Measurements from ENCODE around the gene NTM. TPM values are rescaled to one million over a fixed set of nuclear protein-coding genes. Genes with fewer than 3 reads are reported as not detected.

Gene NTM
- total RNA-seq, 1 donor from 2014 or later = 4.3 TPM

GRCh38 chr11:131514062-131514461 is 143.6 kb downstream of the NTM start:
- TF ChIP-seq, protein P1, sequence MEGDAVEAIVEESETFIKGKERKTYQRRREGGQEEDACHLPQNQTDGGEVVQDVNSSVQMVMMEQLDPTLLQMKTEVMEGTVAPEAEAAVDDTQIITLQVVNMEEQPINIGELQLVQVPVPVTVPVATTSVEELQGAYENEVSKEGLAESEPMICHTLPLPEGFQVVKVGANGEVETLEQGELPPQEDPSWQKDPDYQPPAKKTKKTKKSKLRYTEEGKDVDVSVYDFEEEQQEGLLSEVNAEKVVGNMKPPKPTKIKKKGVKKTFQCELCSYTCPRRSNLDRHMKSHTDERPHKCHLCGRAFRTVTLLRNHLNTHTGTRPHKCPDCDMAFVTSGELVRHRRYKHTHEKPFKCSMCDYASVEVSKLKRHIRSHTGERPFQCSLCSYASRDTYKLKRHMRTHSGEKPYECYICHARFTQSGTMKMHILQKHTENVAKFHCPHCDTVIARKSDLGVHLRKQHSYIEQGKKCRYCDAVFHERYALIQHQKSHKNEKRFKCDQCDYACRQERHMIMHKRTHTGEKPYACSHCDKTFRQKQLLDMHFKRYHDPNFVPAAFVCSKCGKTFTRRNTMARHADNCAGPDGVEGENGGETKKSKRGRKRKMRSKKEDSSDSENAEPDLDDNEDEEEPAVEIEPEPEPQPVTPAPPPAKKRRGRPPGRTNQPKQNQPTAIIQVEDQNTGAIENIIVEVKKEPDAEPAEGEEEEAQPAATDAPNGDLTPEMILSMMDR (IDR thresholded peaks at IDR 0.05; ENCODE audit: unreplicated experiment) = no peak
- H3K36me3 Mint-ChIP-seq (ENCODE audit: insufficient read depth) = no peaks in the 10 kb centered on the region
- H3K27ac Mint-ChIP-seq = no peak overlapping the region
- no peak for DNase-seq (ENCODE audit: low spot score, unreplicated experiment)
- H3K27me3 Mint-ChIP-seq = peaks cover 8% of the 10 kb centered on the region
- H3K4me1 Mint-ChIP-seq (ENCODE audit: low read depth) = no peaks in the 10 kb centered on the region
- no peaks in the 10 kb centered on the region for H3K9me3 Mint-ChIP-seq (ENCODE audit: low read depth)
- H3K4me3 Mint-ChIP-seq (ENCODE audit: low read depth) = no peak overlapping the region

DNA sequence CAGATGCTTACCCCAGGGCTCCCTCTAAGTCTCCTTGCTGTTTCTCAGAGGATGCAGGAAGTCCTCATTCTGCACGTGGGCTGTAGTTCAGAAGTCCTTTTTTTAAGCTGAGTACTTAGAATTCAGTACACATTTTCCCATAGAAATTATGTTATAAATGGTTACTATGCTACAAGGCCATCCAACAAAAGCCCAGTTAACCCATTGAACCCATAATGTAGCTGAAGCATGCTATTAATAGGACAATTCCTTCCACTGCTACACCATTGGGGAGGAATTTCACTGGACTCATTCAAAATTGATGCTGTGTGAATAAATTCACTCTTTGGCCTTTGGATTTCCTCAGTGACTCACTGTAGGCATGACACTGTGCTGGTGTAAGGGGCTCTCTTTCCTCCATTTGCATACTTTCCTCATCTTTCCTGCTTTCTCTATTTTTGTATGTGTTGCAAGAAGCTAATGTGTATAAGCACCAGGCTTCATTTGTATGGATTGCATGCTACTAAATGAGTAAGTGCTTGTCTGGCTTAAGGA is 148.0 kb downstream of the NTM start:
- H3K4me1 Mint-ChIP-seq (ENCODE audit: low read depth) = no peaks in the 10 kb centered on the region
- H3K27ac Mint-ChIP-seq = no peak overlapping the region
- H3K36me3 Mint-ChIP-seq (ENCODE audit: insufficient read depth) = no peaks in the 10 kb centered on the region
- H3K27me3 Mint-ChIP-seq = peaks cover 12% of the 10 kb centered on the region
- no peak for DNase-seq (ENCODE audit: low spot score, unreplicated experiment)
- no peak overlapping the region for H3K4me3 Mint-ChIP-seq (ENCODE audit: low read depth)
- TF ChIP-seq, protein P1 (IDR thresholded peaks at IDR 0.05; ENCODE audit: unreplicated experiment) = no peak
- no peaks in the 10 kb centered on the region for H3K9me3 Mint-ChIP-seq (ENCODE audit: low read depth)

GRCh38 chr11:131522851-131523250 is 152.4 kb downstream of the NTM start:
- TF ChIP-seq, protein P1 (IDR thresholded peaks at IDR 0.05; ENCODE audit: unreplicated experiment) = no peak
- Mint-ChIP-seq H3K4me1 (ENCODE audit: low read depth) (peaks cover 14% of the 10 kb centered on the region), H3K27ac (no peak overlapping the region), H3K4me3 (ENCODE audit: low read depth) (no peak overlapping the region), H3K36me3 (ENCODE audit: insufficient read depth) (no peaks in the 10 kb centered on the region), H3K27me3 (peaks cover 11% of the 10 kb centered on the region), H3K9me3 (ENCODE audit: low read depth) (no peaks in the 10 kb centered on the region)
- DNase-seq (ENCODE audit: low spot score, unreplicated experiment) = no peak

DNA sequence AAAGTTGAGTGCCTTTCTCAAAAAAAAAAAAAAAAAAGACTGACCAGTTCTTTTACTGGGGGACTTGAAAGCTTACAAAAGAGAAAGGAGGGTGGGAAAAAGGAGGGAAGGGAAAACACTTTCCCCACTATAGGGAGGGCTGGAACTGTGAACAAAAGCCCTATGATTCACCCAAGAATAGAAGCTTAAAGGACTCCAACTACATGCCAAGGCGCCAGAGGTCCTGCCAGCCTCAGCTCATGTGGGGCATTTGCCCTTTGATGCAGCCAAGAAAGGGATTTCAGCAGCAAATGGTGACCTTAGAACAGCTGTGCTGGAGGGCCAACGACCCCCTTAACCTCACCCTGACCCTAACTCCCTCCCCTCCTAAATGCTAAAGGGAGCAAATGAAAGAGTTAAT is 160.0 kb downstream of the NTM start:
- DNase-seq (ENCODE audit: low spot score, unreplicated experiment) = no peak
- peaks cover 9% of the 10 kb centered on the region for H3K27me3 Mint-ChIP-seq
- peaks cover 26% of the 10 kb centered on the region for H3K4me1 Mint-ChIP-seq (ENCODE audit: low read depth)
- no peak overlapping the region for H3K4me3 Mint-ChIP-seq (ENCODE audit: low read depth)
- no peaks in the 10 kb centered on the region for H3K9me3 Mint-ChIP-seq (ENCODE audit: low read depth)
- TF ChIP-seq, protein P1 (IDR thresholded peaks at IDR 0.05; ENCODE audit: unreplicated experiment) = no peak
- H3K27ac Mint-ChIP-seq = no peak overlapping the region
- H3K36me3 Mint-ChIP-seq (ENCODE audit: insufficient read depth) = no peaks in the 10 kb centered on the region

DNA sequence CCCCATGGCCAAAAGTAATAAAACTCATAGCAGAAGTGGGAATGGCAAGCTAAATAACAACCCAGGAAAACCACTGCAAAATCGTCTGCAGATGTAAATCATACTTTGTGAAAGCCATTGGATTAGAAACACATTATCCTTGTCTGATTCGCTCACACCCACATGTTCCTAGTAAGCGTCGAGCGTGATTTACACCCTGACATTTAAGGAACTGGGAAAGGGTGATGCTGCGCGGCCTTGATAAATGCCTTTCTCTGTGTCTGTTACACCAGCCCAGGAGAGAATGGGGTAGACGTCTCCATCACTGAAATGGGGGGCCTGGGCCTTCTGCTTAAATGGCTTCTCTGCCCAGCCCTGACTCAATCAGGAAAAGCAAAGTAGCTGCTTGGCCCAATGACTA is 162.7 kb downstream of the NTM start:
- TF ChIP-seq, protein P1 (IDR thresholded peaks at IDR 0.05; ENCODE audit: unreplicated experiment) = no peak
- no peaks in the 10 kb centered on the region for H3K9me3 Mint-ChIP-seq (ENCODE audit: low read depth)
- no peak overlapping the region for H3K27ac Mint-ChIP-seq
- H3K4me1 Mint-ChIP-seq (ENCODE audit: low read depth) = peaks cover 14% of the 10 kb centered on the region
- no peaks in the 10 kb centered on the region for H3K36me3 Mint-ChIP-seq (ENCODE audit: insufficient read depth)
- no peak overlapping the region for H3K4me3 Mint-ChIP-seq (ENCODE audit: low read depth)
- H3K27me3 Mint-ChIP-seq = peaks cover 10% of the 10 kb centered on the region
- no peak for DNase-seq (ENCODE audit: low spot score, unreplicated experiment)
